Stimulated activated CD4-positive, alpha-beta T cell treated with anti-CD3 and anti-CD28 coated beads, Interleukin-2, amount 100 ng/mL, for 4 hours (primary cell): ENCODE data around the gene CORO2B.

Source experiments
- DNase-seq: peaks from one replicate; pipeline ENCODE4 v3.0.0-alpha.2; 2020; ENCODE audit warnings: low read depth

The CORO2B gene

DNA sequence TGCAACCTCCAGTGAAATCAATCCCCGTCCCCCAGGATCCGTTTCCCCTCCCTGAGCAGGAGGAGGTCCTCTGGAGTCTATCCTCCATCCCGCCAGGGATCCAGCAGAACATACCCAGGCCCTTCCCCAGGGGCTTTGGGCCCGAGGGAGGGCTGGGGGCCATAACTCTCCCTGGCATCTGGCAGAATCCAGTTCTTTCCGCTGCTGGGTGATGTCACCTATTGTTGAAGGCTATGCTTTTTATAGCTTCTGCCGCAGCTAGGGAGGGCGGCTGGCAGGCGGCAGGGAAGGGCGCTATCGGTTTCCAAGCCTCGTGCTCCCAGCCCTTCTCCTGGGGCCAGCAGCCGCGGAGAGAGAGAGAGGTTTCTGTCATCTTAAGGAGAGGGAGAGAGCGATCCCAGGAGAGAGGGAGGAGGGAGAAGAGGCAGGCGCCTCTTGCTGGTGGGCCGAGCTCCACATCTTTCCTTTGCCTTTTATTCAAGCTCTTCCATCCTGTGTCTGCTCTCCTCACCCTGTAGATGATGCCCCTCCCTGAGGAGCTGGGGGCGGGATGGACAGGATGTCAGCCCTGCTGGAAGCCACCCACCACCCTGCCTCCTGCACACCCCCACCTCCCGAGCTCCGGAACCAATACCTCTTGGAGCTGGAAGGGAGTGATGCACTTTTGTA is 121.8 kb downstream of the CORO2B start:
- DNase-seq: no peak

GRCh38 chr15:68701886-68702285 is 123.1 kb downstream of the CORO2B start:
- no peak for DNase-seq

GRCh38 chr15:68704496-68705021 is 125.8 kb downstream of the CORO2B start:
- DNase-seq: no peak

DNA sequence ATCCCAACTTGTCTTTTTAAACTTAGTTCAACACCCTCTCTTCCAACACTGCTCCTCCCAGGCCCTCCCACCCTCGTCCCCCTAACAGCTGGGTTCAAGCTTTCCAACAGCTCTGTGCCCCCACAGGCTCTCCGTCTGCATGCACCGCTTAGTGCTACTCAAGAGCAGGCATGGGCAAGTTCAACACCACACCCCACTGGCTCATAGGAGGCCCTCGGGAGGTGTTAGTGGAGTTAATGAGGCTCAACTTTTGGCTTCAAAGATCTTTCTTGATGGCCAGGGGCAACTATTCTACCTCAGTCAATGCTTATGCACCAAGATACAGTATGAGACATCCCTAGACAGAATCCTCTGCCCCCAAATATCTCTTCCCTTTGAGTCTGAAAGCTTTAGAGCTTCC is 127.5 kb downstream of the CORO2B start:
- no peak for DNase-seq

GRCh38 chr15:68706931-68707330 is 128.1 kb downstream of the CORO2B start:
- DNase-seq: no peak

DNA sequence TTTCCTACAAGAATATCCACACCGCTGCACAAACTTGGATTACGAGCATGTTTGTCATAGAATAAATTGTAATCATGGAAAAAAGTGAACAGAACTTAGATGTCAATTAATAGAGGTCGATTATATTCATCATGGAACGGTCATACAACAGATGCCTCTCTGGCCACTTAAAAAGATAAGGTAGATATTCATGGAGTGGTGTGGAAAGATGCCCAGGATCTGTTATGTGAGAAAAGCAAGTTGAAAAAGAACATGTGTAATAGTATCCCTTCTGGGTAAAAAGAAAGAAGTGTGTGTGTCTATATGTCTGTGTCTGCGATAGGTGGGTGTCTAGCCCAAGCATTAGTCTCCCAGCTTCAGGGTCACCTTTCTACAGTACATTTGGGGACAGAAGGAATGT is 128.6 kb downstream of the CORO2B start:
- DNase-seq: no peak

DNA sequence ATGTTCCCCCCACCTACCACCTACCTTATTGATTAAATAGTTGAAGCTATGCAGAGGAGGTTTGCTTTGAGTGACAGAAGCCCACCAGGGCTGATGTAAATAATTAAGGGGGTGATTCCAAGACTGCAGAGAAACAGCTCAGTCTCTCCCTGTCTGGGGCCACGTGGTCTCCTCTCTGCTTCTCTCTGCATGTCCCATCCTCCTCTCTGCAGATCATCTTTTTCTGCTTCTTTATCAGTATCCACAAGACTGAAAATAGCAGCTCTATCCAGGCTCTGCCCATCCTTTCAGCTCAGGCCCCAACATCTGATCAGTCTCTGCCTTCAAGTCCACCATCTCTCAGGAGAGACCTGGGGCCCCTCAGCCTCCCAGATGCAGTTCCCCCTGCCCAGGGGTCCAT is 131.1 kb downstream of the CORO2B start:
- DNase-seq: no peak

DNA sequence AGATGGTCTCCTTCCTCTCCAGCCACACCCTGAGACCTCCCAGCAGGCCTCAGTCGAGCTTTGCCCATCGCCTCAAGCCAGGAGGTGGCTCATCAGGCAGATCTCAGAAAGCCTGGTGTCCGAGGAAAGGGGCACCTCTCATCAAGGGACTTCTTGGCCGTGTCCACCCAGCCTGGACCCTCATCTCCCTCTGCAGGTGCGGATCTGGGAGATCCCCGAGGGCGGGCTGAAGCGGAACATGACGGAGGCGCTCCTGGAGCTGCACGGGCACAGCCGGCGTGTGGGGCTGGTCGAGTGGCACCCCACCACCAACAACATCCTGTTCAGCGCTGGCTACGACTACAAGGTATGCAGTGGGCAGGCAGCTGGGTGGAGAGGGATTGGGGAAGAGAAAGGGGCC is 131.7 kb downstream of the CORO2B start:
- DNase-seq: no peak

DNA sequence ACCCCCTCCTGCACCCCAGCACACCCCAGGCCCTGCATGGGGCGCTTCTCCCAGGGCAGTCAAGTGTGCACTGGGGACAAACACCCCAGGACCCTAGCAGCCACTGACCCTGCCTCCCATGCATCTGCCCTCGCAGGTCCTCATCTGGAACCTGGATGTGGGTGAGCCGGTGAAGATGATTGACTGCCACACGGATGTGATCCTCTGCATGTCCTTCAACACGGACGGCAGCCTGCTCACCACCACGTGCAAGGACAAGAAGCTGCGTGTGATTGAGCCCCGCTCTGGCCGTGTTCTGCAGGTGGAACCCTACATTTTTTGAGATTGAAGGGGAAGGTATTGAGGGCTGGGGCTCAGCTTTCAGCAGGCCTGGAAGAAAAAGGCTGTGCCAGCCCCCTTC is 132.6 kb downstream of the CORO2B start:
- no peak for DNase-seq

GRCh38 chr15:68712886-68713285 is 134.1 kb downstream of the CORO2B start:
- DNase-seq: no peak

DNA sequence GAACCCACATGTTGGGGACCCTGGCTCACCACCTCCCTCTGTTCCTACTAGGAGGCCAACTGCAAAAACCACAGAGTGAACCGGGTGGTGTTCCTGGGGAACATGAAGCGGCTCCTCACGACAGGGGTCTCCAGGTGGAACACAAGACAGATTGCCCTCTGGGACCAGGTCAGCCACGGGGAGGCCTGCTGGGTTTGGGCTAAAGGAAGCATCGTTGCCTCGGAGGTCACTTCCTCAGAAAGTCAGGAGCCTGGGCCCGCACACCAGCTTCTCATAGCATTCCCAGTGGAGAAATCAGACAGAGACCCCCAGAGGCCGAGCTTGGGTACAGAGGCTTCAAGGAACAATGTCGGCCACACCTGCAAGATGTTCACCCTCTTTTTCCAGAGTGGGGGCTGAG is 135.1 kb downstream of the CORO2B start:
- DNase-seq: no peak

GRCh38 chr15:68715111-68715510 is 136.3 kb downstream of the CORO2B start:
- DNase-seq: no peak

DNA sequence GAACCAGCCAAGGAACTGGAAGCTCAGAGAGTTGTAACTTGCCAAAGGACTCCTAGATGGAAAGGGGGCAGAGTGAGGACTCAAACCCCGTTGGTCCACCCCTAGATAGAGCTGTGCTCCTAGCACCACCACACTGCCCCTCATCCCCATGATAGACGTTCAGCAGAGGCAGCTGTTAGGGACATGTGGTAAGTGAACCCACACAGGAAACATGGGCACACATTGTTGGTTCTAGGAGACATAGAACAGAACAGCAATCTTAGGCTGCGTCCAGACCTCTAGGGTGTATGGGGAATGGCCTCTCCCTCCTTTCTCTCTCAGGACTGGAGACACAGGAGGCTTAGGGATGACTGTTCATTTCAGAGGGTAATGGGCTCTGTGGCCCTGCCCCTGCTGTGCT is 139.2 kb downstream of the CORO2B start:
- DNase-seq: no peak

GRCh38 chr15:68718468-68718867 is 139.7 kb downstream of the CORO2B start:
- no peak for DNase-seq

DNA sequence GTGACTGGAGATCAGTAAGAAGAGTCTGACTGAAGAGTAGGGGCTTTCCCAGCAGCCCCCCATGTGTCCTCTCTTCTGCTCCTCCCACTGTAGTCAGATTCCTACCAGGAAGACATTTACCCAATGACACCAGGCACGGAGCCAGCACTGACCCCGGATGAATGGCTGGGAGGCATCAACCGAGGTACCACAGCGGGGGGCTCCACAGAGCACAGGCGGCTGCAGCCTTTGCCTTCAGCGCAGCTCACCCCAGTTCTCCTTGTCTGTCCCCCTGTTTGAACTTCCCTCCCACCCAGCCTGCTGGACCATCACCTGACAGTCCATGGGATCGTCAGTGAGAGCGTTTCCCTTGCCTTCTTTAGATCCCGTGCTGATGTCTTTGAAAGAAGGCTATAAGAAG is 140.3 kb downstream of the CORO2B start:
- DNase-seq: no peak

GRCh38 chr15:68719672-68720071 is 140.9 kb downstream of the CORO2B start:
- DNase-seq: no peak

DNA sequence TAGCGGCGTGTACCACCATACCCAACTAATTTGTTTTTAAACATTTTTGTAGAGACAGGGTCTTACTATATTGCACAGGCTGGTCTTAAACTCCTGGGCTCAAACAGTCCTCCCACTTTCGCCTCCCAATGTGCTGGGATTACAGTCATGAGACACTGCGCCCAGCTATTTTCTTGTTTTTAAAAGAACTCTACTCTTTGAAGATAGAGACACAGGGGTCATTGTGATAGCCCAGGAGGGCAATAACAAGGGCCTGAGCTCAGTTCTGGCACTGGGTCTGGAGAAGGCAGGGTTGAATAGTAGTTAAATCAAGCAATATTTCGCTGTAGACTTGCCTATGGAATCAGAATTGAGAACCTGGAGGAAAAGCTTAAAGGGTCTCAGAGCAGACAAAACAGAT is 143.1 kb downstream of the CORO2B start:
- no peak for DNase-seq

GRCh38 chr15:68725736-68726135 is 146.9 kb downstream of the CORO2B start:
- DNase-seq: no peak

GRCh38 chr15:68726246-68726645 is 147.5 kb downstream of the CORO2B start:
- DNase-seq: no peak

DNA sequence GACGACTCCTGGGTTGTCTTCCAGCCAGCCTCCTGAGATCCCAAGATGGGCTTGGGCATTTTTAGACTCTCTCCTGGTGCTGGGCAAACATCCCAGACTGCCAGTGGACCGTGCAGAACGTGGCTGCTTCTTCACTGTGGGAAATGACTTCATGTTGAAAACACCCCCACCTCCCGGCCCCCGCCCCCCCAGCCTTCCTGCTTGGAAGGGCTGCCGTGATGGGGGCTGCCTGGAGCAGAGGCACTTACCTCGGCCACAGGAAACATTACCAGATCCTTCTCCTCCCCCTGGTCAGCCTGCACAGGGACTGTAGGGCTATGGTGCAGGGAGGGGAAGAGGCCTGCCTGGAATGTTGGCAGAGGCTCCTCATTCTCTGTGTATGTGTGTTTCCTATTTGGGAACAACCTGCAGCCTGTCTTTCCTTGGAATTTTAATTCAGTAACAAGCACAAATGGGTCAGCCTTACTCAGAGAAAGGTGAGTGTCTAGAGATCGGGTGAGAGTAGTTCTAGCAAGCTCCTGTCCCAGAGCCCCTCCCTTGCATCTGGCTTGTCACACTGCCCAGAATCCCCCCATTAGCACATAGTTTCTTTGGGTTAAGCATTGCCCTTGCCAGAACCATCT is 151.1 kb downstream of the CORO2B start:
- no peak for DNase-seq

- DNase-seq: no peak
Measured at GRCh38 chr15:68730471-68730919, 151.7 kb downstream of the CORO2B start.

DNA sequence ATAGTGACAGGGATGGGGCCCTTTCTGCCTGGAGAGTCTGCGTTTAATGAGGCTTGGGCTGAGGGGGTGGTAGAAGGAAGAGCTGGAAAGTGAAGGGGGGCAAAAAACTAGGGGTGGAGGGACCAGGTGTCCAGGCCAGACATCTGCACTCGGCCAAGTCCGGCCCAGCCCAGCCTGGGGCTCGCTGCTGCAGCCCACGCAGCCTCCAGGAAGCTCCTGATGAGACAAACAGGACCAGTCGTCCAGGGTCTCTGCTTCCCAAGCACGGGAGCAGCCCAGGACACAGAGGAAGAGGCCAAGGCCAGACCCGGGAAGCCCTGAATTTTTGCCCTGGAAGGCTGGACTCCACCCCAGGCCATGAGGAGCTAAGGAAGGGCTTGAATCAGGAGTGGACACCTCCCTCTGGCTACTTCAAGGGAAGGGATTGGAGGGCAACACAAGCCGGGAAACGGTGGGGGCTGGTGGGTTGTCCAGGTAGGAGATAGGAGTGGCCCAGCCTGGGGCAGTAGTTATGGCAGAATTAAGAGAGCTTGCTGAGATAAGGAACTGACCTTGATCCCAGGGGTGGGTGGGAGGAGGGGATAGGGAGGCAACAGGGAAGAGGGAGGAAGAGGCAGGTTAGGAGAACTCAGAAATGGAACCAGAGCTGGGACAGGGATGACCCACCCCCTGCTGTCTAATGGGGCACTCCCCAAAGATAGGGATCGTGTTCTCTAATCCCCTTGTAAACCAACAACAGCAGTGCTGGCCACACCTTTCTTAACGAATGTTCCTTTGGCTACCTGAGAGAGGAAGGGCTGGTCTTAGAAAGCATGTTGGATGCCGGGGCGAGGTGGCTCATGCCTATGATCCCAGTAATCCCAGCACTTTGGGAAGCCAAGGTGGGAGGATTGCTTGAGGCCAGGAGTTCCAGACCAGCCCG is 152.4 kb downstream of the CORO2B start:
- DNase-seq: no peak

DNA sequence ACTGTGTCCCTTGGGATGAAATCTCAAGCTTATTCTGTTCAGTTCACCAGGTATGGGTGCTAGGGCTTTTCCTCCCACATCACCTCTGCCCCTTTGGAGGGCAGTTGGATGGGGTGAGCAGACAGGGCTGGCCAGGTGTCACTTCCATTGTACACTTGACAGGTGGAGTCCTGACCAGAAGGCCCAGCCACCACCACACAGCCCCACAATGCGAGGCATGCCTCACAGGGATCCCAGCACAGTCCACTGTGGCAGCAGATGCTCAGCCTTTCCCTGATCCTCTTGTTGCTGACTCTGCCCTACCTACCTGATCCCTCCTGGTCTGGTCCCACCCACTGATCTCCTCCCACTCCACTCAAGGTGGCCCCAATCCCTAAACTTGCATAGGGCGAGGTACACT is 153.7 kb downstream of the CORO2B start:
- no peak for DNase-seq
